GM12878 (cell line): Measurements from ENCODE around the gene SMIM12. TPM values are rescaled to one million over a fixed set of nuclear protein-coding genes. Genes with fewer than 3 reads are reported as not detected.

ENCODE experiments used
- ASH2L ChIP-seq: fragments of 300-600, 200-600 bp; sonication (generic); IDR thresholded peaks from 2 replicates; pipeline ENCODE4 v1.6.1; 2017; ENCODE audit warnings: low read depth, mild to moderate bottlenecking, borderline replicate concordance
- ATF2 ChIP-seq: IDR thresholded peaks from 2 replicates; pipeline ENCODE4 v1.6.1; 2012; ENCODE audit warnings: low read length, inconsistent platforms
- BCLAF1 ChIP-seq: fragments of 450-650 bp; IDR thresholded peaks from 2 replicates; pipeline ENCODE4 v1.6.1; 2017; ENCODE audit warnings: antibody characterized with exemption, mild to moderate bottlenecking, moderate library complexity
- CBX5 ChIP-seq: sonication (generic); IDR thresholded peaks from 2 replicates; pipeline ENCODE4 v1.6.1; 2016; ENCODE audit warnings: low read depth, moderate library complexity, mild to moderate bottlenecking, inconsistent platforms
- FOS ChIP-seq: IDR thresholded peaks from 3 replicates; pipeline ENCODE4 v1.6.1; 2011; ENCODE audit warnings: borderline replicate concordance; ENCODE audit not compliant: insufficient read length; ENCODE audit errors: extremely low read depth
- IRF5 ChIP-seq: fragments of 450-650 bp; IDR thresholded peaks from 2 replicates; pipeline ENCODE4 v1.6.1; 2017; ENCODE audit warnings: borderline replicate concordance
- JUND ChIP-seq: IDR thresholded peaks from 2 replicates; pipeline ENCODE4 v1.6.1; 2012; ENCODE audit warnings: low read depth, mild to moderate bottlenecking, low read length, improper control_type of control experiment, moderate library complexity
- MEF2A ChIP-seq: IDR thresholded peaks from 2 replicates; pipeline ENCODE4 v1.6.1; 2011; ENCODE audit warnings: low read depth, mild to moderate bottlenecking, low read length, moderate library complexity; ENCODE audit not compliant: insufficient read depth
- NFYB ChIP-seq: IDR thresholded peaks from 2 replicates; pipeline ENCODE4 v1.6.1; 2011; ENCODE audit warnings: low read depth, mild to moderate bottlenecking, low read length, improper control_type of control experiment, moderate library complexity; ENCODE audit not compliant: insufficient read depth
- POLR2AphosphoS5 ChIP-seq: IDR thresholded peaks from 2 replicates; pipeline ENCODE4 v1.6.1; 2011; ENCODE audit warnings: mild to moderate bottlenecking, low read length, inconsistent platforms
- RBBP5 ChIP-seq: fragments of 200-600 bp; sonication (generic); conservative IDR thresholded peaks from 2 replicates; pipeline ENCODE4 v1.6.1; 2016
- RCOR1 ChIP-seq: conservative IDR thresholded peaks from 2 replicates; pipeline ENCODE4 v1.6.1; 2012; ENCODE audit warnings: low read depth, low read length, improper control_type of control experiment
- RUNX3 ChIP-seq: IDR thresholded peaks from 2 replicates; pipeline ENCODE4 v1.6.1; 2012; ENCODE audit warnings: low read length, inconsistent platforms
- SMARCA5 ChIP-seq: fragments of 450-650 bp; IDR thresholded peaks from 2 replicates; pipeline ENCODE4 v1.6.1; 2017; ENCODE audit warnings: mild to moderate bottlenecking
- SREBF2 ChIP-seq: IDR thresholded peaks from 2 replicates; pipeline ENCODE4 v1.6.1; 2012; ENCODE audit warnings: mild to moderate bottlenecking, low read length
- SRF ChIP-seq, 2 experiments: IDR thresholded peaks; 2 replicates each; pipeline ENCODE4 v1.6.1; 2011; ENCODE audit warnings: low read depth in 2 of 2, low read length in 2 of 2, mild to moderate bottlenecking in 1 of 2, moderate library complexity in 1 of 2
- TARDBP ChIP-seq: IDR thresholded peaks from 2 replicates; pipeline ENCODE4 v1.6.1; 2016; ENCODE audit warnings: borderline replicate concordance
- YY1 ChIP-seq: IDR thresholded peaks from 2 replicates; pipeline ENCODE4 v1.6.1; 2011; ENCODE audit warnings: low read depth, mild to moderate bottlenecking, low read length
- ZNF384 ChIP-seq: IDR thresholded peaks from 2 replicates; pipeline ENCODE4 v1.6.1; 2012; ENCODE audit warnings: low read depth, mild to moderate bottlenecking, low read length, improper control_type of control experiment, borderline replicate concordance
- ZNF592 ChIP-seq: fragments of 450-650 bp; IDR thresholded peaks from 2 replicates; pipeline ENCODE4 v1.6.1; 2017; ENCODE audit warnings: mild to moderate bottlenecking, moderate library complexity
- polyA plus RNA-seq, 11 experiments: library from polyadenylated mRNA; depleted of rRNA in 4 of 11; unstranded in 6 of 11; stranded (reverse) in 5 of 11; fragments of >200 nt; fragmentation: Nextera tagmentation in 4 of 11; fragmentation: Illumina TruSeq in 1 of 11; extraction: Ambion mirVana in 4 of 11; extraction: Trizol in 1 of 11; gene quantifications; 1 replicate in 1 of 11; 2 replicates in 10 of 11; pipeline versions ENCODE4 v1.2.1 to v1.2.3, GENCODE V29; 2011 to 2016; ENCODE audit warnings: inconsistent platforms in 2 of 11, missing spikeins in 2 of 11, low read depth in 1 of 11
- total RNA-seq, 4 experiments: library from RNA; depleted of rRNA in 3 of 4; stranded (reverse); fragments of >200 nt in 3 of 4; fragmentation: Illumina TruSeq in 1 of 4; extraction: Trizol in 1 of 4; gene quantifications; 2 replicates each; pipeline versions ENCODE4 v1.2.1 to v1.2.3, GENCODE V29; 2013 to 2021

Gene SMIM12
- total and polyA plus RNA-seq, 10 of the 15 experiments (the other 5 are each of a cell fraction or from before 2014, with no cell fraction given): 26.1 to 81.5 (median 44.1) TPM

GRCh38 chr1:34859446-34860200 is at the start of gene SMIM12 (continued):
- TF ChIP-seq BCLAF1 (no peak), YY1 (peak; percentile 77), CBX5 (no peak; the same call in 1 of the 2 replicates), SMARCA5 (0 out of 2 replicates have a peak, but pooled peaks have one; percentile 56), IRF5 (no peak), POLR2AphosphoS5 (peak; percentile 97), RBBP5 (no peak), RCOR1 (no peak), SRF (IDR thresholded peaks at IDR 0.05; ENCODE audit: low read depth in 2 of 2, low read length in 2 of 2) (no peak), RUNX3 (peak; percentile 57), TARDBP (no peak), JUND (no peak), ASH2L (no peak), MEF2A (no peak), FOS (no peak), ZNF384 (peak; percentile 43; the same call in 1 of the 2 replicates), ATF2 (no peak), ZNF592 (no peak), NFYB (peak; percentile 80; the same call in 1 of the 2 replicates), SREBF2 (no peak)
